HL-60 (cell line): ENCODE measurements around the gene COL5A3.

Experiments
- DNase-seq, 2 experiments: peaks; one replicate each; pipeline ENCODE4 v3.0.0-alpha.2; 2010 to 2020; ENCODE audit warnings: low read depth in 1 of 2, low spot score in 1 of 2
- H3K27ac ChIP-seq: fragments of 250-450 bp; sonication (Bioruptor Pico); replicated peaks from 2 replicates; pipeline ENCODE4 v1.5.1; 2020; ENCODE audit warnings: mild to moderate bottlenecking, moderate library complexity
- H3K27me3 ChIP-seq: fragments of 250-450 bp; sonication (Bioruptor Pico); 2 replicates; pipeline ENCODE4 v1.5.1; 2021; ENCODE audit warnings: mild to moderate bottlenecking, moderate library complexity; ENCODE audit not compliant: insufficient read depth, poor library complexity, severe bottlenecking
- H3K4me3 ChIP-seq: replicated peaks from 2 replicates; pipeline ENCODE4 v1.5.1; 2011; ENCODE audit warnings: mild to moderate bottlenecking, control low read depth, low read length; ENCODE audit not compliant: insufficient read depth
- GABPA ChIP-seq: IDR thresholded peaks from 2 replicates; pipeline ENCODE4 v1.6.1; 2012; ENCODE audit warnings: low read depth
- POLR2AphosphoS5 ChIP-seq: IDR thresholded peaks from 2 replicates; pipeline ENCODE4 v1.6.1; 2012; ENCODE audit warnings: low read depth
- SPI1 ChIP-seq: IDR thresholded peaks from 2 replicates; pipeline ENCODE4 v1.6.1; 2012; ENCODE audit warnings: low read depth, mild to moderate bottlenecking, borderline replicate concordance
- TF ChIP-seq, protein P1 (sequence below): IDR thresholded peaks from one replicate; pipeline ENCODE4 v1.5.1; 2011; ENCODE audit warnings: low read length, control low read depth, inconsistent platforms; ENCODE audit not compliant: insufficient read depth
- TF ChIP-seq, protein P2 (sequence below): IDR thresholded peaks from 2 replicates; pipeline ENCODE4 v1.6.1; 2012; ENCODE audit warnings: low read depth; ENCODE audit not compliant: insufficient replicate concordance

The COL5A3 gene

GRCh38 chr19:9937001-9937411 is 73.3 kb downstream of the COL5A3 start:
- TF ChIP-seq POLR2AphosphoS5 (no peak), SPI1 (no peak), GABPA (no peak)
- TF ChIP-seq, protein P1, sequence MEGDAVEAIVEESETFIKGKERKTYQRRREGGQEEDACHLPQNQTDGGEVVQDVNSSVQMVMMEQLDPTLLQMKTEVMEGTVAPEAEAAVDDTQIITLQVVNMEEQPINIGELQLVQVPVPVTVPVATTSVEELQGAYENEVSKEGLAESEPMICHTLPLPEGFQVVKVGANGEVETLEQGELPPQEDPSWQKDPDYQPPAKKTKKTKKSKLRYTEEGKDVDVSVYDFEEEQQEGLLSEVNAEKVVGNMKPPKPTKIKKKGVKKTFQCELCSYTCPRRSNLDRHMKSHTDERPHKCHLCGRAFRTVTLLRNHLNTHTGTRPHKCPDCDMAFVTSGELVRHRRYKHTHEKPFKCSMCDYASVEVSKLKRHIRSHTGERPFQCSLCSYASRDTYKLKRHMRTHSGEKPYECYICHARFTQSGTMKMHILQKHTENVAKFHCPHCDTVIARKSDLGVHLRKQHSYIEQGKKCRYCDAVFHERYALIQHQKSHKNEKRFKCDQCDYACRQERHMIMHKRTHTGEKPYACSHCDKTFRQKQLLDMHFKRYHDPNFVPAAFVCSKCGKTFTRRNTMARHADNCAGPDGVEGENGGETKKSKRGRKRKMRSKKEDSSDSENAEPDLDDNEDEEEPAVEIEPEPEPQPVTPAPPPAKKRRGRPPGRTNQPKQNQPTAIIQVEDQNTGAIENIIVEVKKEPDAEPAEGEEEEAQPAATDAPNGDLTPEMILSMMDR, result no peak
- TF ChIP-seq, protein P2, sequence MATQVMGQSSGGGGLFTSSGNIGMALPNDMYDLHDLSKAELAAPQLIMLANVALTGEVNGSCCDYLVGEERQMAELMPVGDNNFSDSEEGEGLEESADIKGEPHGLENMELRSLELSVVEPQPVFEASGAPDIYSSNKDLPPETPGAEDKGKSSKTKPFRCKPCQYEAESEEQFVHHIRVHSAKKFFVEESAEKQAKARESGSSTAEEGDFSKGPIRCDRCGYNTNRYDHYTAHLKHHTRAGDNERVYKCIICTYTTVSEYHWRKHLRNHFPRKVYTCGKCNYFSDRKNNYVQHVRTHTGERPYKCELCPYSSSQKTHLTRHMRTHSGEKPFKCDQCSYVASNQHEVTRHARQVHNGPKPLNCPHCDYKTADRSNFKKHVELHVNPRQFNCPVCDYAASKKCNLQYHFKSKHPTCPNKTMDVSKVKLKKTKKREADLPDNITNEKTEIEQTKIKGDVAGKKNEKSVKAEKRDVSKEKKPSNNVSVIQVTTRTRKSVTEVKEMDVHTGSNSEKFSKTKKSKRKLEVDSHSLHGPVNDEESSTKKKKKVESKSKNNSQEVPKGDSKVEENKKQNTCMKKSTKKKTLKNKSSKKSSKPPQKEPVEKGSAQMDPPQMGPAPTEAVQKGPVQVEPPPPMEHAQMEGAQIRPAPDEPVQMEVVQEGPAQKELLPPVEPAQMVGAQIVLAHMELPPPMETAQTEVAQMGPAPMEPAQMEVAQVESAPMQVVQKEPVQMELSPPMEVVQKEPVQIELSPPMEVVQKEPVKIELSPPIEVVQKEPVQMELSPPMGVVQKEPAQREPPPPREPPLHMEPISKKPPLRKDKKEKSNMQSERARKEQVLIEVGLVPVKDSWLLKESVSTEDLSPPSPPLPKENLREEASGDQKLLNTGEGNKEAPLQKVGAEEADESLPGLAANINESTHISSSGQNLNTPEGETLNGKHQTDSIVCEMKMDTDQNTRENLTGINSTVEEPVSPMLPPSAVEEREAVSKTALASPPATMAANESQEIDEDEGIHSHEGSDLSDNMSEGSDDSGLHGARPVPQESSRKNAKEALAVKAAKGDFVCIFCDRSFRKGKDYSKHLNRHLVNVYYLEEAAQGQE, result no peak
- peaks cover 27% of the 10 kb centered on the region for H3K27me3 ChIP-seq
- no peak for DNase-seq
- H3K4me3 ChIP-seq, result no peak overlapping the region
- H3K27ac ChIP-seq, result no peak overlapping the region

DNA sequence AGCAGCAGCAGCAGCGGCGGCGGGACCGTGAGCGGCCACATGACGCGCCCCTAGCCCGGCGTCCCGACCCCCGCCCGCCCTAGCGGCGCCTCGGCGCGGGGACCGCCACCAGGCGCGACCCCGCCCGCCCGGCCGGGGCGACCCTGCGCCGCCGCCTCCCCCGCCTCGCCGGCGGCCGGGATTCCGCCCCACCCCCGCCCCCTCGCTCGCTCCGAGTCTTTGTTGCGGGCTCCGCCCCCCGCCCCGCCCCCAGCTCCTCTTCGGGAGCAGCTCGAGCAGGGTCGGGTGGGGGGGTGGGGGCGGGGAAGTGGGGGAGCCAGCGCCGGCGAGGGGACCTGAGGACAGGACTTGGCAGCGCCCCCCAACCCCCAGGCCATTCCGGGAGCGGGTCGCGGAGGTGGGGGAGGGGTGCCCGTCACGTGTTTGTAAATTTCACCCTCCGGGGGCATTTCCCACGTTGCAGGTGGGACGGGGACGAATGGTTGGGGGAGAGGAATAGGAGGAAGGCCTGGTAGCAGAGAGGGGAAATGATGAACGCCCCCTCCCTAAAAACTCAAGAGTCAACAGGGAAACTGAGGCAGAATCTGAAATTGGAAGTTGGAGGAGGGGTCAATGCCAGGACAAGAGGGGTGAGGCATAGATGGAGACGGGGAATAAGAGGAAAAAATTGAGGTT is 73.8 kb downstream of the COL5A3 start, which contains the start of gene OLFM2:
OLFM2 (minus strand) TSS at position 190 of the 675 bp plus-strand sequence; CDS start at position 41, 149 bp downstream.
- H3K4me3 ChIP-seq, result no peak within 1 kb of the TSS
- no peak for TF ChIP-seq POLR2AphosphoS5
- no peak for TF ChIP-seq SPI1
- TF ChIP-seq, protein P2, result no peak
- TF ChIP-seq GABPA, result no peak
- TF ChIP-seq, protein P1, result no peak
- no peak within 1 kb of the TSS for H3K27ac ChIP-seq
- DNase-seq, result no peak
- H3K27me3 ChIP-seq, result peaks cover 27% of the 10 kb centered on the region

DNA sequence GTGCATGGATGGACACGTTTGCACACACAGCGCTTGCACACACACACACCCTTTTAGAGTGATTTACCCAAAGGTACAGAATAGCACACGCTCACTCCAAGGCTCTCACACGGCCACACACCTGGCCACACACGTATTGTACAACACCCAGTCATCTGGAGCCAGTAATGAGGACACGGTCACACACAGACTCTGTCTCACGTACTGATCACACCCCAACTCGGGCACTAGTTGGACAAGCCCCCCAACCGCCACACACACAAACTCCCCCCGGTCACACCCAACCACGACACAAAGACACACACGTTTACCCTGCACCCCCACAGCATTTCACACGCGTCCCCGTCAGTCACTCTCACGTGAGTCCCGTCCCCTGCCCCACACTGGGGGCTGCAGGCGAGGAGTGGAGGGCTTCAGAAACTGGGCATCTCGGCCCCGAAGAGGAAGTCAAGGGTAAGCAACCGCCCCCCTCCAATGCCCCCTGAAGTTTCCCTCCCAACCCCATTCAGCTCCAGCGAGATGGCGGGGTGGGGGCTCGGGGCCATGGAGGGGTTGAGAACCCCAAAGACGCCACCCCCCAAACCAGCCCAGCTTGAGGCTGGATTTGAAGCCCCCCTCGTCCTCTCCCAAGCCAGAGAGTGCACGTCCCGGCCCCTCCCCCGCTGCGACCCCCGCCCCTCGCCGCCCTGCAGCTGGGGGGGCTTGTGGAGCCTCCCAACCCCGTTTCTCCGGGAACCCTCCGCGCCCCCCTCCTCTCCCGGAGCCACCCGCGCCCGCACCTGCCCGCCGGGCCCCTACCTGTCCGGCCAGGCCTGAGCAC is 74.6 kb downstream of the COL5A3 start:
- DNase-seq, result no peak
- H3K4me3 ChIP-seq, result no peak overlapping the region
- no peak overlapping the region for H3K27ac ChIP-seq
- H3K27me3 ChIP-seq, result peaks cover 27% of the 10 kb centered on the region
- TF ChIP-seq GABPA, result no peak
- TF ChIP-seq, protein P1, result no peak
- no peak for TF ChIP-seq POLR2AphosphoS5
- TF ChIP-seq SPI1, result no peak
- TF ChIP-seq, protein P2, result no peak
